Endodermal cell (in vitro differentiated cells): ENCODE data around the gene OCA2. TPM values are rescaled to one million over a fixed set of nuclear protein-coding genes. Genes with fewer than 3 reads are reported as not detected.
"Not testable (repeated sequence)": the region's sequence is repeated elsewhere in the genome, so short reads cannot be mapped to it uniquely, and the experiment has no call there.

Source experiments
- DNase-seq: peaks from one replicate; pipeline ENCODE4 v3.0.0-alpha.2; 2017
- H3K27ac ChIP-seq: 2 replicates; pipeline ENCODE4 v1.5.1; 2013; ENCODE audit warnings: mild to moderate bottlenecking, low read depth, low read length, moderate library complexity
- H3K27me3 ChIP-seq: 2 replicates; pipeline ENCODE4 v1.6.1; 2013; ENCODE audit warnings: mild to moderate bottlenecking, low read length, moderate library complexity; ENCODE audit not compliant: insufficient read depth, control insufficient read depth, poor library complexity, severe bottlenecking
- H3K36me3 ChIP-seq: 2 replicates; pipeline ENCODE4 v1.7.0; 2013; ENCODE audit warnings: mild to moderate bottlenecking, low read length, moderate library complexity; ENCODE audit not compliant: control insufficient read depth, insufficient read depth
- H3K4me1 ChIP-seq: one replicate; pipeline ENCODE4 v1.7.0; 2013; ENCODE audit warnings: low read length; ENCODE audit not compliant: control insufficient read depth, insufficient read depth
- H3K4me3 ChIP-seq: 2 replicates; pipeline ENCODE4 v1.5.1; 2013; ENCODE audit warnings: mild to moderate bottlenecking, low read length, moderate library complexity
- H3K9ac ChIP-seq: 2 replicates; pipeline ENCODE4 v1.6.1; 2013; ENCODE audit warnings: mild to moderate bottlenecking, low read length, moderate library complexity; ENCODE audit not compliant: poor library complexity, severe bottlenecking; ENCODE audit errors: extremely low read depth
- H3K9me3 ChIP-seq: 2 replicates; pipeline ENCODE4 v1.6.1; 2013; ENCODE audit warnings: mild to moderate bottlenecking, low read length, moderate library complexity; ENCODE audit not compliant: control insufficient read depth
- H3K27ac Mint-ChIP-seq: 2 replicates; pipeline ENCODE4 v1.8.0; 2020; ENCODE audit warnings: mixed read lengths
- H3K27me3 Mint-ChIP-seq: 2 replicates; pipeline ENCODE4 v1.8.0; 2021; ENCODE audit warnings: mild to moderate bottlenecking, mixed read lengths; ENCODE audit not compliant: insufficient read depth
- H3K36me3 Mint-ChIP-seq: 2 replicates; pipeline ENCODE4 v1.8.0; 2020; ENCODE audit warnings: low read depth, mixed read lengths
- H3K4me1 Mint-ChIP-seq: 2 replicates; pipeline ENCODE4 v1.8.0; 2020; ENCODE audit warnings: mixed read lengths
- H3K4me3 Mint-ChIP-seq: 2 replicates; pipeline ENCODE4 v1.8.0; 2020; ENCODE audit warnings: mild to moderate bottlenecking, moderate library complexity, mixed read lengths
- H3K9me3 Mint-ChIP-seq: 2 replicates; pipeline ENCODE4 v1.8.0; 2020; ENCODE audit warnings: mild to moderate bottlenecking, mixed read lengths
- WGBS, 2 experiments: methylation state at CpG; one replicate each; pipeline versions ENCODE4 v1.1.5 to v1.1.7; 2013; ENCODE audit warnings: missing lambda C conversion rate in 2 of 2, mixed read lengths in 1 of 2; ENCODE audit not compliant: insufficient coverage in 1 of 2, insufficient read length in 1 of 2; 5-methylcytosine and 5-hydroxymethylcytosine counted together
- long read RNA-seq, 4 experiments: library from polyadenylated mRNA in 2 of 4; library from RNA in 1 of 4; library from capped mRNA in 1 of 4; stranded (forward) in 3 of 4; unstranded in 1 of 4; transcript quantifications; one replicate each; pipeline ENCODE4 v2.0.0, GENCODE V29; 2020 to 2021; ENCODE audit warnings: inconsistent platforms in 1 of 4
- polyA plus RNA-seq, 2 experiments: library from polyadenylated mRNA; stranded (reverse); fragments of 50-300 nt; gene quantifications; one replicate each; pipeline ENCODE4 v1.2.3, GENCODE V29; 2013
- total RNA-seq, 2 donors: library from RNA; stranded (reverse); fragmentation: NEBNext Ultra II Directional in 1 of 2; extraction: Animal tissue kit (Norgen Biotek cat#: 25700) in 1 of 2; gene quantifications; 2 replicates in 1 of 2; 3 replicates in 1 of 2; pipeline ENCODE4 v1.2.1, GENCODE V29; 2021
- TF ChIP-seq, protein P1 (sequence below): fragments of 200-600 bp; sonication (generic); conservative IDR thresholded peaks from 2 replicates; pipeline ENCODE4 v1.5.0; 2021; ENCODE audit warnings: antibody characterized with exemption, mild to moderate bottlenecking

The OCA2 gene
- total RNA-seq = under 1 TPM; 0.29 to 0.84 TPM
- 1.1 TPM for polyA plus RNA-seq (2013, experiment 1 of 2)
- 0.79 TPM for polyA plus RNA-seq (2013, experiment 2 of 2)
- long read RNA-seq, experiment 1 = 0 reads
- long read RNA-seq, experiment 2, partial matches to known transcripts = 0 of 1 reads
- long read RNA-seq, experiment 2, other reads (novel, unspliced or antisense) = 1 of 1 reads
- long read RNA-seq, experiment 3, partial matches to known transcripts = 0 of 8 reads
- long read RNA-seq, experiment 3, other reads (novel, unspliced or antisense) = 3 of 8 reads
- long read RNA-seq, experiment 4 = 0 reads

GRCh38 chr15:28098766-28099554 lies at the start of gene OCA2:
Gene OCA2, minus strand, starts transcription at chr15:28099315. Its CDS starts 17,441 bp downstream, at chr15:28081874.
- Mint-ChIP-seq H3K27ac (no peak within 1 kb of the TSS), H3K4me1 (peaks cover 6% of the 10 kb centered on the region), H3K9me3 (no peaks in the 10 kb centered on the region), H3K4me3 (peak within 1 kb of the TSS; percentile 7), H3K36me3 (no peaks in the 10 kb centered on the region), H3K27me3 (peaks cover 95% of the 10 kb centered on the region)
- H3K27ac ChIP-seq = no peak within 1 kb of the TSS
- no peaks in the 10 kb centered on the region for H3K4me1 ChIP-seq
- peaks cover 94% of the 10 kb centered on the region for H3K27me3 ChIP-seq
- peak within 1 kb of the TSS; percentile 11 for H3K4me3 ChIP-seq
- no peak within 1 kb of the TSS for H3K9ac ChIP-seq
- DNase-seq = peak; percentile 97
- TF ChIP-seq, protein P1, sequence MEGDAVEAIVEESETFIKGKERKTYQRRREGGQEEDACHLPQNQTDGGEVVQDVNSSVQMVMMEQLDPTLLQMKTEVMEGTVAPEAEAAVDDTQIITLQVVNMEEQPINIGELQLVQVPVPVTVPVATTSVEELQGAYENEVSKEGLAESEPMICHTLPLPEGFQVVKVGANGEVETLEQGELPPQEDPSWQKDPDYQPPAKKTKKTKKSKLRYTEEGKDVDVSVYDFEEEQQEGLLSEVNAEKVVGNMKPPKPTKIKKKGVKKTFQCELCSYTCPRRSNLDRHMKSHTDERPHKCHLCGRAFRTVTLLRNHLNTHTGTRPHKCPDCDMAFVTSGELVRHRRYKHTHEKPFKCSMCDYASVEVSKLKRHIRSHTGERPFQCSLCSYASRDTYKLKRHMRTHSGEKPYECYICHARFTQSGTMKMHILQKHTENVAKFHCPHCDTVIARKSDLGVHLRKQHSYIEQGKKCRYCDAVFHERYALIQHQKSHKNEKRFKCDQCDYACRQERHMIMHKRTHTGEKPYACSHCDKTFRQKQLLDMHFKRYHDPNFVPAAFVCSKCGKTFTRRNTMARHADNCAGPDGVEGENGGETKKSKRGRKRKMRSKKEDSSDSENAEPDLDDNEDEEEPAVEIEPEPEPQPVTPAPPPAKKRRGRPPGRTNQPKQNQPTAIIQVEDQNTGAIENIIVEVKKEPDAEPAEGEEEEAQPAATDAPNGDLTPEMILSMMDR = peak; percentile 71
- H3K36me3 ChIP-seq = no peaks in the 10 kb centered on the region
- no peaks in the 10 kb centered on the region for H3K9me3 ChIP-seq
- 4 to 15% methylated on average over 6 to 52 of the region's 52 CpGs for WGBS, 2 experiments

GRCh38 chr15:28147801-28148200 lies 48.7 kb upstream of the OCA2 start:
- Histone ChIP-seq H3K36me3 (peaks cover 50% of the 10 kb centered on the region), H3K9ac (no peak overlapping the region), H3K4me3 (no peak overlapping the region), H3K27ac (no peak overlapping the region), H3K9me3 (no peaks in the 10 kb centered on the region), H3K4me1 (no peaks in the 10 kb centered on the region), H3K27me3 (no peaks in the 10 kb centered on the region)
- Mint-ChIP-seq H3K4me1 (no peaks in the 10 kb centered on the region), H3K36me3 (peaks cover 72% of the 10 kb centered on the region), H3K4me3 (no peak overlapping the region), H3K27me3 (no peaks in the 10 kb centered on the region), H3K27ac (no peak overlapping the region), H3K9me3 (peaks cover 12% of the 10 kb centered on the region)
- no peak for DNase-seq
- TF ChIP-seq, protein P1 = no peak
- 92 to 100% methylated on average over 2 to 3 of the region's 3 CpGs for WGBS, 2 experiments

DNA sequence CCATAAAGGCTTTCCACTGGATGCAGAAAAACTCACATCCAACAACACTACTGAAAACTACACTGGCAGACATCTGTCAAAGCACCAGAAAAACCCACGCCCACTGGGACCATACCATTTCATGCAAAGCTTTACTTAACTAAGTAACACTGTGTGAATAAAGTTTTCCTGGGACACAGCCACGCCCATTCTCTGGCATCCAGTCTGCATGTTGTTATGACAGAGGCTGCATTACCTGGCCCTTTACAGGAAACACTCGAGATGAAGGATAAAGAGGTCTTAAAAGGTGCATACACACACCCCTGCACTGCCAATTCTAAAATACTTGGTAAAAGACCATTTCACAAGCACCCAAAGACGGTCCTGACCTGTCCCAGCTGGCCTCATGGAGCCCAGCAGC lies 46.3 kb upstream of the OCA2 start:
- H3K4me3 ChIP-seq, H3K27me3 ChIP-seq, H3K4me1 ChIP-seq, DNase-seq, H3K4me1 Mint-ChIP-seq, H3K27ac Mint-ChIP-seq, H3K27ac ChIP-seq, H3K4me3 Mint-ChIP-seq, H3K9me3 Mint-ChIP-seq, H3K9ac ChIP-seq, H3K9me3 ChIP-seq, H3K27me3 Mint-ChIP-seq: not testable (repeated sequence)
- 96 to 100% methylated on average over 3 to 4 of the region's 4 CpGs for WGBS, 2 experiments
- H3K36me3 ChIP-seq = peaks cover 47% of the 10 kb centered on the region
- H3K36me3 Mint-ChIP-seq = peaks cover 67% of the 10 kb centered on the region
